BJ (cell line): ENCODE data around the gene ADD2. TPM values are rescaled to one million over a fixed set of nuclear protein-coding genes. Genes with fewer than 3 reads are reported as not detected.

Source experiments
- CTCF ChIA-PET: fragments of 350-600 bp; formaldehyde crosslinking; extraction: SDS; loops from one replicate; lab custom pipeline; 2021; ENCODE audit warnings: antibody characterized with exemption, inconsistent platforms; lab: Yijun Ruan, JAX
- POLR2A ChIA-PET: fragments of 300-600 bp; sonication (Branson Sonifier 250); formaldehyde crosslinking; extraction: SDS; loops from one replicate; lab custom pipeline; 2021; ENCODE audit warnings: antibody characterized with exemption; lab: Charles Lee
- DNase-seq: peaks from one replicate; pipeline ENCODE4 v3.0.0-alpha.2; 2011; ENCODE audit warnings: low read depth
- H3K27me3 ChIP-seq: 2 replicates; pipeline ENCODE4 v1.6.0; 2011; ENCODE audit warnings: low read length; ENCODE audit not compliant: control insufficient read depth, insufficient read depth
- H3K36me3 ChIP-seq: 2 replicates; pipeline ENCODE4 v1.5.1; 2011; ENCODE audit warnings: low read length; ENCODE audit not compliant: control insufficient read depth, insufficient read depth
- H3K4me3 ChIP-seq: 2 replicates; pipeline ENCODE4 v1.5.1; 2011; ENCODE audit warnings: low read depth, mild to moderate bottlenecking, control low read depth, low read length
- CTCF ChIP-seq: IDR thresholded peaks from 2 replicates; pipeline ENCODE4 v1.5.1; 2011; ENCODE audit warnings: low read depth, mild to moderate bottlenecking, control low read depth, inconsistent platforms, low read length, moderate library complexity; ENCODE audit not compliant: insufficient read depth
- polyA plus RNA-seq: library from polyadenylated mRNA; depleted of rRNA; stranded (reverse); fragments of >200 nt; gene quantifications from 2 replicates; pipeline ENCODE4 v1.2.3, GENCODE V29; 2011

The ADD2 gene
- polyA plus RNA-seq, 1 experiment, result not detected

GRCh38 chr2:70738159-70738558, 29.8 kb downstream of the ADD2 start:
- CTCF ChIA-PET, result no interaction called here
- no peaks in the 10 kb centered on the region for H3K36me3 ChIP-seq
- TF ChIP-seq CTCF, result no peak
- no peak overlapping the region for H3K4me3 ChIP-seq
- POLR2A ChIA-PET, result no interaction called here
- no peak for DNase-seq
- H3K27me3 ChIP-seq, result peaks cover 8% of the 10 kb centered on the region

GRCh38 chr2:70735071-70735470, 32.9 kb downstream of the ADD2 start:
- Histone ChIP-seq H3K36me3 (no peaks in the 10 kb centered on the region), H3K4me3 (no peak overlapping the region), H3K27me3 (peaks cover 8% of the 10 kb centered on the region)
- POLR2A ChIA-PET, result no interaction called here
- no peak for TF ChIP-seq CTCF
- no peak for DNase-seq
- CTCF ChIA-PET, result no interaction called here

- POLR2A ChIA-PET, result no interaction called here
Measured at GRCh38 chr2:70733646-70734180, 34.3 kb downstream of the ADD2 start.

GRCh38 chr2:70732766-70733645, 35.0 kb downstream of the ADD2 start:
- TF ChIP-seq CTCF, result no peak
- peaks cover 8% of the 10 kb centered on the region for H3K27me3 ChIP-seq
- H3K36me3 ChIP-seq, result no peaks in the 10 kb centered on the region
- H3K4me3 ChIP-seq, result no peak overlapping the region
- no peak for DNase-seq
- ChIA-PET POLR2A (no interaction called here), CTCF (interaction anchor here (0.6 kb wide), 1 partner anchor 31 kb away, joined by 3 read pairs; no protein-coding TSS in a partner anchor)

More at GRCh38 chr2:70733646-70734180, 34.3 kb downstream of the ADD2 start:
- CTCF ChIA-PET, result no interaction called here
- H3K27me3 ChIP-seq, result peaks cover 8% of the 10 kb centered on the region
- TF ChIP-seq CTCF, result no peak
- no peak overlapping the region for H3K4me3 ChIP-seq
- H3K36me3 ChIP-seq, result no peaks in the 10 kb centered on the region
- no peak for DNase-seq

- Histone ChIP-seq H3K4me3 (no peak overlapping the region), H3K27me3 (peaks cover 8% of the 10 kb centered on the region), H3K36me3 (no peaks in the 10 kb centered on the region)
- no peak for DNase-seq
- POLR2A ChIA-PET, result no interaction called here
- CTCF ChIA-PET, result no interaction called here
- TF ChIP-seq CTCF, result no peak
Measured at GRCh38 chr2:70730730-70731129, 37.3 kb downstream of the ADD2 start.
